ENCODE results near the gene DZIP1. TPM values are rescaled to one million over a fixed set of nuclear protein-coding genes. Genes with fewer than 3 reads are reported as not detected.

DZIP1 gene
- total RNA-seq, 1 donor from 2014 or later: 34.5 TPM

DNA sequence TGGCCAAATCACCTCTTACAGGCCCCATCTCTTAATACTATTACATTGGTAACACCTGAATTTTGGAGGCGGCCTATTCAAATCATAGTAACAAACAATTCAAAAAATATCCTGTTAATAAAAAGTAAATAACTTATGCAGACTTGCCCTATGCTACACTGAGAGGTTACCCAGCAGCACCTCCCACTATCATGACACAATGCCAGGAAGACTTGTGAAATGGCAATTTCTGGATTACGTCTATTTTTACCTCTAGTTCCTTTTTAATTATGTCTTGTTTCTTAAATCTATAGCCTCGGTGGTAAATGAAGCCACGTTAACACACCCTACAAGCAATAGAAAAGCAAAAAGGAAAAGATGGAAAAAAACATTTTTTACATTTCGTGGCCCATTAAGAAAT is 6.2 kb upstream of the DZIP1 start:
- intact Hi-C loops (cut with DNase I): no loop called here
- ATAC-seq: no peak
- DNase-seq (ENCODE audit: low spot score): no peak

DNA sequence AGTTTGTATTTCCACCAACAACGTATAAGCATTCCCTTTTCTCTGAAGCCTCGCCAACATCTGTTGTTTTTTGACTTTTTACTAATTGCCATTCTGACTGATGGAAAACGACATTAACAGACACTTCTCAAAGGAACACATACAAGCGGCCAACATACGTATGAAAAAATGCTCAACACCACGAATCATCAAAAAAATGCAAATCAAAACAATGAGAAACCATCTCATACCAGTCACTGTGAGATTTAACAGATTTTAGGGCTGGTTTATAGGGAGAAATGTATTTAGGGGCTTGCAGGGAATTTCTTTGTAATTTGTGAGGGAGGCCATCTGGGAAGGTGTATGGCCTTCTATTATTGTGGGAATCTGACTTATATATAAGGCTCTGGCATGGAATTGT is 2.8 kb upstream of the DZIP1 start:
- DNase-seq (ENCODE audit: low spot score): no peak
- ATAC-seq: no peak
- intact Hi-C loops (cut with DNase I): no loop called here

GRCh38 chr13:95643936-95644598 is 439 bp downstream of the DZIP1 start:
- intact Hi-C loops (cut with DNase I): no loop called here
- DNase-seq (ENCODE audit: low spot score) (peak; percentile 64), ATAC-seq (peak; percentile 66)

GRCh38 chr13:95643571-95643935 is 953 bp downstream of the DZIP1 start:
- DNase-seq (ENCODE audit: low spot score): no peak
- intact Hi-C loops (cut with DNase I): no loop called here

DNA sequence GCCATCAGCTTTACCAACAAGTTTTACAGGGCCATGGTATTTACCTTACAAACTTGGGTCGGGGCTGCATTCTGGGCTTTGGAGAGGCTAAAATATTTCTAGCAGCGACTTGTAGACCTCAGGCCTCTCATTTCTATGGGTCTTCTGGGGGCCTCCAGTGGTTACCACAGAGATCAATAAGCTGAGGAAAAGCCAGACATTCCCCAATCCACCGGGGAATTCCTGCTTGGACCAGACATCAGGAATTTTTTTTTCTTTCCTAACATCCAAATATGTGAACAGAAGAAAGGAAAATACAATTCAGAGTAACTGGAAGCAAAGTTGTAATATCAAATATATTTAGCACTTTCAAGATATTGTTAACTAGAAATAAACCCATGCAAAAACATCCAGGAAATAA is 1.5 kb downstream of the DZIP1 start:
- intact Hi-C loops (cut with DNase I): no loop called here
- no peak for DNase-seq (ENCODE audit: low spot score)
- ATAC-seq: no peak

More at GRCh38 chr13:95643571-95643935, 953 bp downstream of the DZIP1 start:
- peak; percentile 6 for ATAC-seq

DNA sequence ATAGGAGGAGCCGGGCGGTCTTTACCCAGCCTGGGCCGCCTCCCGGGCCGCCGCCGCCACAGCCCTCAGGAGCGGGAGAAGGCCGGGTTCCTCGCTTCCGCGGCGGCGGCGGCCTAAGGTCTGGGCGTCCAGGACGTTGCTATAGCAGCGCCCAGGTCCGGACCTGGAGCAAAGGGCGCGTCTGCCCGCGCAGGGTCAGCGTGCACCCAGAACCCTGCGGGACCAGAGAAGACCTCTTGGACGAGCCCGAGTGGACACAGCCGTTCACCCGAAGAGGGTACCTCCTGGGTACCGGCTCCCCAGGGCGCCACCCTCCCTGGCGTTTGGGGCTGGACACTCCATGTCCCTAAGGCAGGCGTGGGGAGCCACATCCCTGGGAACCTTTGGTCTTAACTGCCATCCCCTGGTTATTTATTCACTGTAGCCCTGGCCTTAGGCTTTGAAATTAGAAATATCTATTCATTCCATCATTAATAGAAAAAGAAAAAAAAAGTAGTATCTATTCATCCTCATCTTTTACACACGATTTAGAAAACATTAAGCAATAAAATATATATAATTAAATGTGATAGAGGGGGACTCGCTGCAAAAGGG is 2.4 kb downstream of the DZIP1 start:
- ATAC-seq: peak; percentile 69

DNA sequence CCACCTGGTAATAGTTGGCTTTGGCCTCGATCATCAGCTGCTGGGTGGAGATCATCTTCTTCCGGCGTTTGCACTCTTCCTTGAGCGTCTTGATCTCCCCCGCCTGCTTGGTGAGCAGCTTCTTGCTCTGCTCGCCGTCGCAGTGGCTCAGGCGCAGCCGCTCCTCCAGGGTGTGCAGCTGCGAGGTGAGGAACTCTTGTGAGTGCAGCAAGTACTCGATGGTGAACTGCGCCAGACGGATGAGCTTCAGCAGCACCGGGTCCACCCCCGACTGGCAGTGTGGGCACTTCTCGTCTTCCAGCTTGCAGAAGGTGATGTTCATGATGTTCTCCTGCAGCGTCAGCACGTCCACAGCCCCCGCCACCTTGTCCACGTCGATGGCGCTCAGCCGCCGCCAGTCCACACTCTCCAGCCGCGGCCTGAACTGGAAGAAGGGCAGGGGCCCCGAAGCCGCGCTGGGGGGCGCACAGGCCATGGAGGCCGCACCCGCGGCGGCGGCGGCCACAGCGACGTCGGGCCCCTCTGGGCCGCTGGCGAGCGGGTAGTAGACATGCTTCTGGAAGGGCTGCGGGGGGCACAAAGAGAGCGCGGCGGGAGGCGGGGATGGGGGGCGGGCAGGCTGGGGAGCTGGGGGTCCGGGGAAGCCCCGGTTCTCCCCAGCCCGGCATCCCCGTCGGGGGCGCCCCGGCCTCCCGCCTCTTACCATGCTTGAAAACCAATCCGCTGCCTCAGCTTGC is 3.0 kb downstream of the DZIP1 start:
- intact Hi-C loops (cut with DNase I): no loop called here
- no peak for ATAC-seq

More for the DNA sequence above, 2.4 kb downstream of the DZIP1 start:
- intact Hi-C loops (cut with DNase I): no loop called here
- DNase-seq (ENCODE audit: low spot score): peak; percentile 68

DNA sequence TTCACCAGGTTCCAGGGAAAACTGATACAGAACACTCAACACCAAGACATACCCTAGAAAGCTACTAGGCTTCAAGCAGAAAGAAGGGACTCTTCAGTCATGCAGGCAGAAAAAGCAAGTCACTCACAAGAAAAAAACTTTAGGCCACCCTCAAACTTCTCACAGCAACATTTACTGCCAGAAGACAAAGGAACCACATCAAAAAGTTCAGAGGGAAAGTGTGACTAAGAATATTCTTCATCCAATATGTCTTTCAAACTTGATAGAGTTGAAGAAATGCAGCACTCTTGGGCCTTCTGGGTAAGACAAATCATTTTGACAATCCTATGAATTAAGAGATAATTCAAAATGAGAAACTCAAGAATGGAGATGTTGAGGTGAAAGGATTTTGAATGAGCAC is 7.7 kb downstream of the DZIP1 start:
- intact Hi-C loops (cut with DNase I): no loop called here
- ATAC-seq (no peak), DNase-seq (ENCODE audit: low spot score) (no peak)

More for the DNA sequence above, 3.0 kb downstream of the DZIP1 start:
- no peak for DNase-seq (ENCODE audit: low spot score)

DNA sequence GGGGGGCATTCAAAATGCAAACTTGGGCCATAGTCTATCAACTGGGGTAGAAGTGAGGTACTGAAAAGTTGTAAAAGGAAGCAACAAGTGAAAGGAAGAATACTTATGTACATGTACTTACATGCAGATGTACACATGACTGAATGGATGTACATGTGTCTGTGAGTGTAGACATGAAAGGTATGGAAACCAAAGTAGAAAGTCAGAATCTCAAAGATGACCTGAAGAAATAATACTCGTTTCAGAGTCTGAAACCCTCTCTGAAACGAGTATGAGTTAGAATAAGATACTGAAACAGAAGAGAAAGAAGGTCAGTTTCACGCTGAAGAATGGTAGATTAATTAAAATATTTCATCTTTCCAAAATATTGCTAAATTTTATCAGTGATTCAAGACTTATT is 13.9 kb downstream of the DZIP1 start:
- no peak for DNase-seq (ENCODE audit: low spot score)
- ATAC-seq: no peak
- intact Hi-C loops (cut with DNase I): no loop called here

DNA sequence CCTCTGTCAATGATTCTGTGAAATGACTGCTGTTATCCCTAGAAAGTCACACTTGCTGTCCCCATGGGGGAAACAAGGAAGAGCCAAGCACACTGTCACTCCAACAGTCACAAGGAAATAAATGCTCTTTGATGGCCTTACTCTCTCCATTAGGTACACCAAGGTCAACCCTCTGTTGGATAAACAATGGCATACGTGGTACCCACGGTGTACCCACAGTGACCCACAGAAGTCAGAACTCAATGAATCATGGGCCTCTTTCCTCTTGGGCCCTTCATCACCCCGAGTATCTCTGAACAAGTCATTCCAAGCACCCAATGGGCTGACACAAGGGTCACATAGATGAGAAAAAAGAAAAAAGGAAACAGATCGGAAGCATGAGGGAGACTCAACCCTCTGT is 15.4 kb downstream of the DZIP1 start:
- DNase-seq (ENCODE audit: low spot score) (no peak), ATAC-seq (no peak)
- intact Hi-C loops (cut with DNase I): no loop called here

- DNase-seq (ENCODE audit: low spot score) (no peak), ATAC-seq (no peak)
- intact Hi-C loops (cut with DNase I): no loop called here
These were observed 16.0 kb downstream of the DZIP1 start for GRCh38 chr13:95628488-95628887.

DNA sequence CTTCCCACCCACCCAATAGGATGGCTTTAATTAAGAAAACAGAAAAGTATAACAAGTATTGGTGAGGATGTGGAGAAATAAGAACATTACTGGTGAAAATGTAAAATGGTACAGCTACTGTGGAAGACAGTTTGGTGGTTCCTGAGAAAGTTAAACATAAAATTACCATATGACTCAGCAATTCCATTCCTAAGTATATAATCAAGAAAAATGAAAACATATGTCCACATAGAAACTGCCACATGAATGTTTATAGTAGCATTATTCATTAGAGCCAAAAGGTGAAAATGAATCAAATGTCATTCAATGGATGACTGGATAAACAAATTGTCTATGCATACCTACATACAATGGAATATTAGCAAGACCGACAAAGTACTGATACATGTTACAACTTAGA is 16.9 kb downstream of the DZIP1 start:
- no peak for ATAC-seq
- intact Hi-C loops (cut with DNase I): no loop called here

GRCh38 chr13:95626768-95627167 is 17.7 kb downstream of the DZIP1 start:
- no peak for ATAC-seq
- intact Hi-C loops (cut with DNase I): no loop called here

More for the DNA sequence above, 16.9 kb downstream of the DZIP1 start:
- no peak for DNase-seq (ENCODE audit: low spot score)

GRCh38 chr13:95624020-95624419 is 20.5 kb downstream of the DZIP1 start:
- DNase-seq (ENCODE audit: low spot score) (no peak), ATAC-seq (peak; percentile 61)
- intact Hi-C loops (cut with DNase I): no loop called here

More at GRCh38 chr13:95626768-95627167, 17.7 kb downstream of the DZIP1 start:
- DNase-seq (ENCODE audit: low spot score): no peak

- intact Hi-C loops (cut with DNase I): no loop called here
- ATAC-seq: no peak
- no peak for DNase-seq (ENCODE audit: low spot score)
These were observed 21.4 kb downstream of the DZIP1 start for GRCh38 chr13:95623141-95623540.

DNA sequence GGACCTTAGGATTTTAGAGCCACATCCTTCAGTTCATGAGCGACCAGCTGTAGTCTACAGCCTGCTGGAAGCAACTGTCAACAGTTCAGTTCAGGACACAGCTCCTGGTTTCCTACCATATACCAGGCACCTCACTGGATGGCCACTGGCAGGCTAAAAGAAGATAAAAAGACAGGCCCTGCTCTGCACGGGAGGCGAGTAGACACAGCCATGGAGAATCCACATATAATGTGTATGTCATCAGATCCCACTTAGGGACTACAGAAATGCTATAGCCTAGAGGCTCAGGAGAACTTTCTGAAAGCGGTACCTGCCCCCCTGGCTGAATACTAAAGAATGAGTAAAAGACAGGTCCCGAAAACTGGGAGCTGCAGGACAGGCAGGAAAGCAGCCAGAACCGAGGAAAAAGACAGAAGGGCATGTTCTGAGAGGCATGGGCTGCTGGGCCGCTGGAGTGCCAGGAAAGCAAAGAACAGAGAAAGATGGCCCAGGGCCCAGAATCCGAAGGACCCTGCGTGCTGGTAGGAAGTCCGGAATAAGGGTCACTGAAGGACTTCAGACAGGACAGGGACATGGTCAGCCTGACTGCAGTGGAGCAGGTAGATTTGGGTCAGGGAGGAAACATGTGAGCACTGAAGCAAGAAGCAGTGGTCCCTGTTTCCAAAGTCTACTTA is 23.5 kb downstream of the DZIP1 start:
- ATAC-seq (no peak), DNase-seq (ENCODE audit: low spot score) (no peak)
- intact Hi-C loops (cut with DNase I): no loop called here

DNA sequence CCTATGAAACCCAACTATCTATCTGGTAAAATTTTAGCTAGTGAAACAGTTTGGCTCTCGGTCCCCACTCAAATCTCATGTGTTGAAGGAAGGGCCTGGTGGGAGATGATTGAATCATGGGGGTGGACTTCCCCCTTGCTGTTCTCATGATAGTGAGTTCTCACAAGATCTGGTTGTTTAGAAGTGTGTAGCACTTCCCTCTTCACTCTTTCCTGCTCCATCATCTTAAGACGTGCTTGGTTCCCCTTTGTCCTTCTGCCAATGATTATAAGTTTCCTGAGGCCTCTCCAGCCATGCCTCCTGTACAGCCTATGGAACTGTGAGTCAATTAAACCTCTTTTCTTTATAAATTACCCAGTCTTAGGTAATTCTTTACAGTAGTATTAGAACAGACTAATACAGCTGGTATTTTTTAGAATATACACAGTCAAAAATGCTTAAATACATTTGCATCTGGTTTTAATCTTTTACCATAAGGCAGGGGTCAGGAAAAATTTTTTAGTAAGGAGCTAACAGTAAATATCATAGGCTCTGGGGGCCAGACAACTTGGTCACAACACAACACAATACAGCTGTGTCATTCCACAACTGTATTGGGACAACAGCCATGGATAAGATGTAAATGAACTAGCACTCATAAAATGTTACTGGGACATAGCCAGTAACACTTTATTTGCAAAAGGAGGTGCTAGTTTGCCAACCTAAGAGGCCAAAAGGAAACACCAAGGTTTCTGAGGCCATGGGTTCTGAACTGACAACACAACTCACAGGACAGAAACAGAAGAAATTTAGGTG is 24.3 kb downstream of the DZIP1 start:
- ATAC-seq (no peak), DNase-seq (ENCODE audit: low spot score) (no peak)
- intact Hi-C loops (cut with DNase I): no loop called here

DNA sequence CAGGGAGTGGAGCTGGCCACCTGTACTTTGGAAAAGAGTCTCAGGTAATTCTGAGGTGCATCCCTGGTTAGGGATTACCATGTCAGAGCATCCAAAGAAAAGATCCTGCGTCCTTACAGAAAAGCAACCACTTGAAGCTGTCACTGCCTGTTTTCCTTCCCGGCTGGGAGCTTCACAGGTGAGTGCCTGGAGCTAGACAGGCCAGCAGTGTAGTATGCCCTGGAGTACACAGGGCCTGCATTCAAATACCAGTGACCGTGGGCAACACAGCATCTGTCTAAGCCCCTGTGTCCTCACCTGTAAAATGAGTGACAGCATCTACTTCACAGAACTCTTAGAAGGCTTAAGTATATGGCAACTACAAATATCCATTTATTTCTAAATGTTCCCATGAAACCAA is 29.0 kb downstream of the DZIP1 start:
- intact Hi-C loops (cut with DNase I): no loop called here
- no peak for ATAC-seq
- no peak for DNase-seq (ENCODE audit: low spot score)

- no peak for DNase-seq (ENCODE audit: low spot score)
- ATAC-seq: no peak
- intact Hi-C loops (cut with DNase I): no loop called here
These were observed 29.8 kb downstream of the DZIP1 start for GRCh38 chr13:95614641-95615245.

All from sciatic nerve (tissue), 2 donors.